ENCODE results near the gene ZNF878.

- TF ChIP-seq CTCF (IDR thresholded peaks at IDR 0.05; ENCODE audit: low read length) (no peak), EZH2 (optimal IDR thresholded peaks at IDR 0.05; ENCODE audit: low read depth, low read length) (no peak)
These were observed 8.9 kb downstream of the ZNF878 start for GRCh38 chr19:12043752-12044422.

Measured in MM.1S (cell line).